A204.1 (cell line): Measurements from ENCODE around the gene DRC7.
"Not testable (repeated sequence)": the region's sequence is repeated elsewhere in the genome, so short reads cannot be mapped to it uniquely, and the experiment has no call there.

ENCODE experiments used
- FAIRE-seq: peaks from 2 replicates; lab custom pipeline; 2012; peaks lifted over from hg19 to GRCh38; lab: Jason Lieb, UNC

Gene DRC7

DNA sequence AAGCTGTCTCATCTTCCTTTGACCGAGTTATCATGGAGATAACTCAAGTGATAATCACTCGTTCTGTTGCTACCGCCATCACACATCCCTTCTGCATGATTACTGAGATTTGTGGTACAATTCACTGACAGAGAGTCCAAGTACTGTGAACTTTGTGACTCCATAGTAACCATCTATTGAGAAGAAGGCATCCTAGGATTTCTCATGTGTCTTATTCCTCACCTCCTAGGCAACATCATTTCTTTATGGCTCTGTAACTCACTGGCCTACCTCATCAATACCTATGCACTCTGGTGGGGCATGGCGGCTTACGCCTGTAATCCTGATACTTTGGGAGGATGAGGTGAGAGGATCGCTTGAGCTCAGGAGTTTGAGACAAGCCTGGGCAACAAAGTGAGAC lies 19.4 kb downstream of the DRC7 start:
- FAIRE-seq, result no peak

DNA sequence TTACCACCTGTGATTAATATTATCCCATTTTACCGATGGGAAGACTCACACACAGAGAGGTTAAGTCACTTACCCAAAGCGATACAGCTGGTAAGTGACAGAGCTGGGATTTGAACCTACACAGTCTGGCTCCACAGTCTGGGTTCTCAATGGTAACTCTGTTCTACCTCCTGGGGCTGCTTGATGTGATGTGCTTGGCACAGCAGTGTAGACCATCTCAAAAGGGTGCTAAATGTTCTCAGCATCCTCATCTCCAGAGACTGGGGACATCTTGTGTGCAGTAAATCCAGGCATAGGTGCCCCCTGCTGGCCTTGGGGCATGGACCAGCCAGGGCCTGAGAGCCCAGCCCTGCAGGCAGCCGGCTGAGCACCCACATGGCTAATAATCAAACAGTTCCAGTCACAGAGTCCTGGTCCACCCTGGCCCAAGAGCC lies 25.6 kb downstream of the DRC7 start:
- FAIRE-seq, result no peak

DNA sequence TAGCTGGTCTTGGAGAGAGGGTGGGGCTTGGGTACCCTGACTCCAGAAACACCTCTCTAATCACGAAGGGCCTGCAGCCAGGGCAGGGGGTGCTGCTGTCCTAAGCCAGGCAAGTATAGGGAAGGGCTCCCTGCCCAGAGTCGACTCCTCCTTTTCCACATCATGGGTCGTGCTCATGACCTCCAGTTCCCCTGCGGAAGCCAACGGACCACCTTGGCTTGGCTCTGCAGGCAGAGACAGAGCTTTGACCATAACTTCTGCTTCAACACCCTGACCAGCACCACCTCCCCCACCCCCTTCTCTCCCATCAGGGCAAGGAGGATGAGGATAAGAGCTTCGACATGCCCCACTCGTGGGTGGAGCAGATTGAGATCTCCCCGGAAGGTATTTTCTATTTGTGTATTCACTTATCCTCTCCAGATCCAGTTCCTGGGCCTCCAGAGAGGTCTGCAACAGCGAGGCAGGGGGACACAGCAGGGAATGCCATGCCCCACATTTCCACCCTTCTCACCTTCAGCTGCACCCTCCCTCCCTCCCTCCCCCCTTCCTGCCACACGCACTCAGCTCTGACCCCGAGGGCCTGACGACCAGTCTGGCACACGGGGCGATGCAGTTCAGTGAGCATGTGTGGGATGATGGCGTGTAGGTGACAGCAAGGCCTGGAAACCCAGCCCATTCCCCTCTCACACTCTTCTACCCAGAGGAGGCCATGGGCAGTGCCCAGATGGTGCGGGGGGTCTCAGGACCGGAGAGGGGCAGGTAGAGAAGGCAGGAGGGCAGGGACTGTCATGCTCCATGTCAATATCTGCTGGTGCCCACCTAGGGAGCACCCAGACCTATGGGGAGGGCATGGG lies 27.0 kb downstream of the DRC7 start:
- no peak for FAIRE-seq

DNA sequence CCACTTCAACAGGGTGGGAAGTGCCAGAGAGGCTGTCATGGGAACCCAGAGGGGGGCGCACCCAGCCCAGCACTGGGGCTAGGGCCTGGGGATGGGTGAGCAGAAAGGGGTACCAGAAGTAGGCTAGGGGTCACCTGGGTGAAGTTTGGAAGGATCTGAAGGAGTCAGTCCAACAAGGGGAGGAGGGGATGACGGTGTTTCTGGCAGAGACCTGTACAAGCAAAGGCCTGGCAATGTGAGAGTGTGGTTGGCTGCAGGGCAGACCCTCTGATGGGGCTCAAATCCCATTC lies 27.5 kb downstream of the DRC7 start:
- FAIRE-seq, result no peak

DNA sequence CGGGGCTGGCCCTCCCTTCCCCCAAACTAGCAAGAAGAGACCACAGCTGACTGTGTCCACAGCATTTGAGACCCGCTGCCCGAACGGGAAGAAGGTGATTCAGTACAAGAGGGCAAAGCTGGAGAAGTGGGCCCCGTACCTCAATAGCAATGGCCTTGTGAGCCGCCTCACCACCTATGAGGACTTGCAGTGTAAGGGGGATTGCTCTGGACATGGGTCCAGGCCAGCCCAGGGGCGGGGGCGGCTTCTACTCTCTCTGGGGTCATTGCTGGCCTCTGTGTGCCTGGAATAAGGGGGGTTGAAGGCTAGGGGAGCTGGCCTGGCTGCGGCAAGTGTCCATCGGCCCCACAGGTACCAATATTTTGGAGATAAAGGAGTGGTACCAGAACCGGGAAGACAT lies 28.0 kb downstream of the DRC7 start:
- no peak for FAIRE-seq

DNA sequence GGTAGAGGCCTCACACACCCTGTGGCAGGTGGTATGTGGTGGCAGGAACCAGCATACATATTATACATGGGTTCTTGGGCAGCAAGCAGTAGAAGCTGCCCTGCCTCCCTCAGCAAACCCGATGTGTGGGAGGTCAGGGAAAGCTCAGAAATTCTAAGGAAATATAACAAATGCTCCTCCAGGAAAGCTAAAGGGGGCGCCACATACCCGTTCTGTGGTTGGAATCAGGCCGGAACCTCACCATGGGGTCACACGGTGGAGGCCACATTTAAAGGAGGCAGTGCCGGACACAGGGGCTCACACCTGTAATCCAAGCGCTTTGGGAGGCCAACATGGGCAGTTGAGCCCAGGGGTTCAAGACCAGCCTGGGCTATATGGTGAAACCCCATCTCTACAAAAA lies 28.6 kb downstream of the DRC7 start:
- no peak for FAIRE-seq

DNA sequence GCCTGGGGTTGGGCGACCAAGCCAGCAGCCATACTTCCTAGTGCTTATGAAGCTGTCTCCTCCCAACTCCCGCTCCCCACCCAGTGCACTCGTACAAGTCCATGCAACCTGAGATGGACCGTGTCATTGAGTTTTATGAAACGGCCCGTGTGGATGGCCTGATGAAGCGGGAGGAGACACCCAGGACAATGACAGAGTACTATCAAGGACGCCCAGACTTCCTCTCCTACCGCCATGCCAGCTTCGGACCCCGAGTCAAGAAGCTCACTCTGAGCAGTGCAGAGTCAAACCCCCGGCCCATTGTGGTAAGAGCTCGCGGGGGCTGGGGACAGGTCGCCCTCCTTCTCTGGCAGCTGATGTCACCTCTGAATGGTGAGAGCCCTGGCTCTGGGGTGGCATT lies 29.9 kb downstream of the DRC7 start:
- FAIRE-seq, result no peak

DNA sequence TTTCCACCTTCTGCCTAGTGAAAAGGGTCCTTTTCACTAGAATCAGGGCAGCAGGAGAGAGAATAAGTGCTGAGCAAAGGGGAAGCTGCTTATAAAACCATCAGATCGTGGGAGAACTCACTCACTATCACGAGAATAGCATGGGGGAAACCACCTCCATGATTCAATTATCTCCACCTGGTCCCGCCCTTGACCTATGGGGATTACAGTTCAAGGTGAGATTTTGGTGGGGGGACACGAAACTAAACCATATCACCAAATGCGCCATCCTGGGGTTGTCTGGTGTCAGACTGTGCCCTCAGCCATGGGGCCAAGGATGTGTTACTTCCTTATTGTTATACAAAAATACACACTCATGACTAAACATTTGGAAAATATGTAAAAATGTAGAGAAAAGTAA lies 30.5 kb downstream of the DRC7 start:
- no peak for FAIRE-seq

DNA sequence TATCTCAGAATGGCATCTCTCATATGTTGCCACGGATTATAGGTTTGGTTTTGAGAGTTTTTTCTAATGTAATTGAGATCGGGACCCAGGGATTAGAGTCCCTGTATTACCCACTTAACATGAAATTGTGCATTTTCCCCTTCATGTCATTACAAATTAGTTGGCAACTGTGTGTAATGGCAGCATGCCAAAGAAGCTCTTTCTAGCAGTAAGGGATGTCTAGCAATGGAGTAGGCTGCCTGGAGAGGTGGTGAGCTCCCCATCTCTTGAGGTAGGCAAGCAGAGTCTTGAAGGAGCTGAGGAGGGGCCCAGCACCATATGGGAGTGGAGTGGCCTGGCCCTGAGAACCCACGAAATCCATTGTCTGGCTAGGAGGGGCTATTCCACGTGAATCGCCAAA lies 30.9 kb downstream of the DRC7 start:
- FAIRE-seq, result no peak

DNA sequence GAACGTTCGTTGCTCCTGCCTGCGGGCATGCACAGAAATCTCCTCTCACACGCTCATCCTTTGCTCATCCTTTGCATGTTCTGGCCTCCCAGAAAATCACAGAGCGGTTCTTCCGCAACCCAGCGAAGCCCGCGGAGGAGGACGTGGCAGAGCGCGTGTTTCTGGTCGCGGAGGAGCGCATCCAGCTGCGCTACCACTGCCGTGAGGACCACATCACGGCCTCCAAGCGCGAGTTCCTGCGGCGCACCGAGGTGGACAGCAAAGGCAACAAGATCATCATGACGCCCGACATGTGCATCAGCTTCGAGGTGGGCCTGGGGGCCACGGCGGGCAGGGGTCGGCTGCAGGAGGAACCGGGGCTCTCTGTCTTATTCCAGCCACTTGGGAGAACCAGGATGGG lies 31.4 kb downstream of the DRC7 start:
- no peak for FAIRE-seq

DNA sequence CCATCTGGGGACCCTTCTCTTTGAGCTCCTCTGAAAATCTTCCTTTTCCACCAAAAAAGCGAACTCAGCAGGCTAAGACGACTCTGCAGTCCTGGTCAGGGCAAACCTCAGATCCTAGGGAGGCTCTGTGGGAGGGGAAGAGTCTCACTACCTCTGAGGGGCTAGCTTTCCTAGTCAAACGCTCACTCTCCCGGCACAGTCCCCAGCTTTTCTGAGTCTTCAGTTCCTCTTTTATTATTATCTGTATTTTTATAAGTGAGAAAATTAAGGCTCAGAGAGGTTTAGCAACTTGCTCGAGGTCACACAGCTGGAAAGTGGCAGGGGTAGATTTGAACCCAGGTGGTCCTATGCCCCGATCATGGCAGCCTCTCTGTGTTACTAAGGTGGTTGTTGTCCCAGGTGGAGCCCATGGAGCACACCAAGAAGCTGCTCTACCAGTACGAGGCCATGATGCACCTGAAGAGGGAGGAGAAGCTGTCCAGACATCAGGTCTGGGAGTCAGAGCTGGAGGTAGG lies 31.9 kb downstream of the DRC7 start:
- no peak for FAIRE-seq

DNA sequence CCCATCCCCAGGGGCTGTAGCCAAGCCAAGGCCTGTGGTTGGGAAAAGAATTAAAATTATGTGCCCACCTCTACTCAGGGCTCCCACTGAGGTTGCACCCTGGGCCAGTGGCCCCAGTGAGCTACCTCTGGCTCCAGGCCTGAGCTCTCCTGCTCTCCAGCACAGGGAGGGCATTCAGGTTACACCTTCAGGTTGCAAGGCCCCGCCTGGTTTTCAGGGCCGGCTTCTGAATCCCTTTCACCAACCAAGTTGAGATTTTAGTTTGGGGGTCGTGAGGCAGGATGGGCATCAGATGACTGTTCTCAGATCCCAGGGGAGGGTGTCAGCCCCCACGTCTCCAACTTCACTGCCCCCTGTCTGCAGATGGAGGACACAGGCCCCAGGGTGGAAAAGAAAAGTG lies 33.0 kb downstream of the DRC7 start:
- FAIRE-seq, result no peak

DNA sequence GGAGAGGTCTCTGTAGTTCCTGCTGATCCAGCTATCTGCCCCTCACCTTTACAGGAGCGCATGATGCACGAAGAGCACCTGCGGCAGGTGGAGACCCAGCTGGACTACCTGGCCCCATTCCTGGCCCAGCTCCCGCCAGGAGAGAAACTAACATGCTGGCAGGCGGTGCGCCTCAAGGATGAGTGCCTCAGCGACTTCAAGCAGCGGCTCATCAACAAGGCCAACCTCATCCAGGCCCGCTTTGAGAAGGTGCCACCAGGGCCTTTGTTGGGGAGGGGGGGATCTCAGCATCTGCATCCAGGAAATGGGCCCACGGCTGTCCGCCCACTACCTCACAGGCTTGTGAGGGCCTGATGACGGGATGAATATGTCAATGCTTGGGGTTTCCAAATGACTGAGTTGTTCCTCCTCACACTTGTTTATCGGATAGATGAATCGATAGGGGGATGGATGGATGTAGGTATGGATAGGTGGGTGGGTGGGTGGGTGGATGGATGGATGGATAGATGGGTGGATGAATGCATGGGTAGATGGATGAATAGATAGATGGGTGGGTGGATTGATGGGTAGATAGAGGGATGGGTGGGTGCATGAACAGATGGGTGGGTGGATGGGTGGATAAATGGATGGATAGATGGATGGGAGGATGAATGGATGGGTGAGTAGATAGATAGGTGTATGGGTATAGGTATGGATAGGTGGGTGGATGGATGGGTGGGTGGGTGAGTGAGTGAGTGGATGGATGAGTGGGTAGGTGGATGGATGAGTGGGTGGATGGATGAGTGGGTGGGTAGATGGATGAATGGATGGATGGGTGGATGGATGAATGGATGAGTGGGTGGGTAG lies 34.0 kb downstream of the DRC7 start:
- FAIRE-seq, result no peak

DNA sequence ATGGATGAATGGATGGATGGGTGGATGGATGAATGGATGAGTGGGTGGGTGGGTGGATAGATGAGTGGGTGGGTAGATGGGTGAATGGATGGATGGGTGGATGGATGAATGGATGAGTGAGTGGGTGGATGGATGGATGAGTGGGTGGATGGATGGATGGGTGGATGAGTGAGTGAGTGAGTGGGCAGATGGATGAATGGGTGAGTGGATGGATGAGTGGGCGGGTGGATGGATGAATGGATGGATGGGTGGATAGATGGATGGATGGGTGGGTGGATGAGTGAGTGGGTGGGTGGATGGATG lies 34.5 kb downstream of the DRC7 start:
- no peak for FAIRE-seq

DNA sequence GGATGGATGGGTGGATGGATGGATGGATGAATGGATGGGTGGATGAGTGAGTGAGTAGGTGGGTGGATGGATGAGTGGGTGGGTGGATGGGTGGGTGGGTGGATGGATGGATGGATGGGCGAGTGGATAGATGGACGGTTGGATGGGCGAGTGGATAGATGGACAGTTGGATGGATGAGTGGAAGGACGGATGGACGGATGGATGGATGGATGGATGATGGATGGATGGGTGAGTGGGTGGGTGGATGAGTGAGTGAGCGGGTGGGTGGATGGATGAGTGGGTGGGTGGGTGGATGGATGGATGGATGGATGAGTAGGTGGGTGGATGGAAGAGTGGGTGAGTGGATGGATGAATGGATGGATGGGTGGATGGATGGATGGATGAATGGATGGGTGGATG lies 35.2 kb downstream of the DRC7 start:
- FAIRE-seq, result not testable (repeated sequence)

DNA sequence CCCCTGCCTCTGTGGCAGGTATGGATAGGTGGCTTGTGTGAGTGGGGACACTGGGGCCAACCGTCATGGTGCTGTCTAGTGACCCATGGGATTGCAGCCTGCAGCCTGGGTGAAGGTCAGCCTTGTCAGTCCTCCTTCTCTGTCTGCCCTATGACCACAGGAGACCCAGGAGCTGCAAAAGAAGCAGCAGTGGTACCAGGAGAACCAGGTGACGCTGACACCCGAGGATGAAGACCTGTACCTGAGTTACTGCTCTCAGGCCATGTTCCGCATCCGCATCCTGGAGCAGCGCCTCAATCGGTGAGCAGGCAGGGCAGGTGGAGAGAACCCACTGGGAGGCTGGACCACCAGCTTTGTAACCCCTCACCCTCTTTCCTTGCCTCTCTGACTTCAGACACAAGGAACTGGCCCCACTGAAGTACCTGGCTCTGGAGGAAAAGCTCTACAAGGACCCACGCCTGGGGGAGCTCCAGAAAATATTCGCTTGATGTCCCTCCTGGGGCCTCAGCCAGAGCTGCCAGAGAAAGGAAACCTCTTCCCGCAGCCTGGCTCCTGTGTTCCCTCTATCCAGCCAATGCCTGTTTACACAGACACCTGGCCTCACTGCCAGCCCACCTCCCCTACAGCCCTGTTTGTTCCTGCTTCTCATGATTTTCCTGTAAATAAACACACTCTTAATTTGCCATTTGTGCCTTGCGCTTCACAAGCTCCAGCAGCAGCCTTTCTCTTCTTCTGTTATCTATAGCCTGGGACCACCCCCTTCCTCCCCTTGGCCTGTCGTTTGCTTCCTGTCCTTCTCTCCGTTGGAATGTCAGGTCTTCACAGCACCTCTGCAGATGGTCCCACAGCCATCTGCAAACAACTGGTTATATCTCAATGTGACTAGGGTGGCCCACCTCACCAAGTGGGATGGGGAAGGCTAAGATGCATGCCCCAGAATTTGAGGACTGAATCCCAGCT lies 36.4 kb downstream of the DRC7 start:
- FAIRE-seq, result no peak

DNA sequence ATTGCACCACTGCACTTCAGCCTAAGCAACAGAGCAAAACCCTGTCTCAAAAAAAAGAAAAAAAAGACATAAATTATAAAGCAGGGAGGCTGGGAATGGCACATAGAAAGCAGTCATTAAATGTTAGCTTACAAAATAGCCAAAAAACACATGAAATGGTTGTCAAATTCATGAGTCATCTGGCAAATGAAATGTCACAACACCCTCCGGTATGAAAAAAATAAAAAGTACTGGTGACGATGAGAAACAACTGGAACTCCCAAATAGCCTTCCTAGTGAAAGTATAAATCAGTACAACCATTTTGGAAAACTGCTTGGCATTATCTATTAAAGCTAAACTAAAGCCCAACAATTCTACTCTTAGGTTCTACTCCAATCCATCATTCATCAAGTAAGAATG lies 37.4 kb downstream of the DRC7 start:
- no peak for FAIRE-seq

DNA sequence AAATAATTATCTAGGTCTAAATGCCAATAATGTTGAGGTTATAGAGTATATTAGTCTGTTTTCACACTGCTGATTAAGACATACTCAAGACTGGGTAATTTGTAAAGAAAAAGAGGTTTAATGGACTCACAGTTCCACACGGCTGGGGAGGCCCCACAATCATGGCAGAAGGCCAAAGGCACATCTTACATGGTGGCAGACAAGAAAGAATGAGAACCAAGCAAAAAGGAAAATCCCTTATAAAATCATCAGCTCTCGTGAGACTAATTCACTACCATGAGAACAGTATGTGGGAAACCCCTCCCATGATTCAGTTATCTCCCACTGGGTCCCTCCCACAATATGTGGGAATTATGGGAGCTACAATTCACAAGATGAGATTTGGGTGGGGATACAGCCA lies 38.1 kb downstream of the DRC7 start:
- FAIRE-seq, result no peak

DNA sequence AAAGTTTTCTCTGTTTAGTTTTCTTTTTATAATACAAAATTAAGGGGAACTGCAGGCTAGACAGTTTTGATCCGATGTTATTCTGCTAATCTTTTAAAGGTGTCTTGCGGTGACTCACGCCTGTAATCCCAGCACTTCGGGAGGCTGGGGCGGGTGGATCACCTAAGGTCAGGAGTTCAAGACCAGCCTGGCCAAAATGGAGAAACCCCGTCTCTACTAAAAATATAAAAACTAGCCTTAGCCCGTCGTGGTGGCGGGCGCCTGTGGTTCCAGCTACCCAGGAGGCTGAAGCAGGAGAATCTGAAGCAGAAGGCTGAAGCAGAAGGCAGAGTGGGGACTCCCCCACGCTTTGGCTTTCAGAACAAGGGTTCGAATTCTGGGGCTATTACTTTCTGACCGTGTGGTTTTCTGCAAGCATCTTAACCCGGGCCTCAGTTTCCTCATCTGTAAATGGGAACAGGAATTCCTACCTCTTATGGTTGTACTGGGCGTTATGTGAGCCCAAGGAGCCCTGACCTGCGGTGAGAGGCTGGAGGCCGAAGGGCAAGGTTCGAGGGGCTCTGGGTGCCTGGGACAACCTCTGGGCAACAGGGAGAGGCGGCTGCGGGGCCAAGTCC lies 39.8 kb downstream of the DRC7 start:
- no peak for FAIRE-seq

DNA sequence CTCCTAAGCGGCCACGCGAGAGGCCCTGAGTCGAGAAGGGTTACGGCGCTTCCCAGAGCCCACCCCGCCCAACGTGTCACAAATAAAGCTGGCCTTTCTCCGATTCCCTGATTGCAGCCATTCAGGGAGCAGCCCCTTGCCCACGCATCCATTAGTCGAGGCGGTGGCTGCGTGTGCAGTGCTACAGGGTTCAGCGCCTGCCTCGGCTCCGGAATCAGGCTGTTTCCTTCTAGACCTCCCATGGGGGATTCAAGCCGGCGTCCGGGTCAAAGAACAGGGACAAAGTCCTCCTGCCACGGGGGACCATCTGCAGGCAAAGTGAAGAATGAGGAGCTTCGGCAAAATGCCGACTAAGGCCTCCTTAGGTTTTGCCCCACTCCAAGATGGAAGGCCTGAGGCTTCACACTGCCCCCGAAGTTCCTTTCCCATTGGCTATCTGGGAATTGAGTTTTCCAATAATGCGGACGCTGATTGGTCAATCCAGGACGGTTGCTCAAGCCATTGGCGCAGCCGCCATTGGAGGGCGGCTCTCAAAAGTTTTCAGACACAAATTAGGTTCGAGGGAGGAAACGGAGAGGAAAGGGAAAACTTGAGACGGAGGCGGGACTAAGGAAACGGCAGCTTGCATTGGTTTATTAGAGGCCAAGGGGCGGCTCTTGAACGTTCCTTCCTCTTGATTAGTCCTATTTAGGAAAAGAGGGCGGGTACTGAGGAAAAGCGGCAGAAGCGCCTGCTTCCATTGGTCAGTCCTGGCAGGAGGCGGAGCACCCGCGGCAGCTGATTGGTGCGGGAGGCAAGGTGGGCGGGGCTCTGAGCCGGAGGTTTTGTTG lies 40.5 kb downstream of the DRC7 start:
- peak; percentile 100 for FAIRE-seq

DNA sequence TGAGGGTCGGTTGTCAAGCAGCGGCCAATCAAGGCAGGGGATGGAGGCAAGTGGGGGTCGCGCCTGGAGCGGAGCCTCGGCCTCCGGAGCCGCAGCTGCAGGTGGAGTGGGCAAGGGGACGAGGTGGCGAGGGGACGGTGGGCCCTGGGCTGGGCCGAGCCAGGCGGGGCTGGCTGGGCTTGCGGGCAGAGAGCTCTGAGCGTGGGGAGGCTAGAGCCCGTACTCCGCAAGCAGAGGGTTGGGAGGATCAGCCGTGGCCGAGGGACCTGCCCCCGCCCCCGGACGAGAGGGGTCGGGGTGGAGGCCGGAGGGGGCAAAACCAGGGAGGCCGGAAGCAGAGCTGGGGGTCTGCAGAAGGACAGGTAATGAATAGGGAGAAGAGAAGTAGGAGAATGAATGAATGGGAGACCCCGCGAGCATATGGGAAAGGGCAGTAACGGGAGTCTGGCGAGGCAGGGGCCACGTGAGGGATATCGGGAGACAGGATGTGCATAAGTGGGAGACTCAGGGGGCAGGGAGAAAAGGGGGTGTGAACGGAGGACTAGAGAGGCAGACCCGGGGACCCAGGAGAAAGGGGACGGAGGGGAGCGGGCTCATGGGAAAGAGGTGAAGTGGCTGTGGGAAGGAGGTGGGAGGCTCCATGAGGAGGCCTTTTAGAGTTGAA lies 41.3 kb downstream of the DRC7 start, which contains the start of gene KATNB1:
Gene KATNB1, plus strand, starts transcription at position 16 of the 664 bp plus-strand sequence. CDS start 1,474 bp downstream, outside the sequence.
- no peak for FAIRE-seq
